Jurkat, Clone E6-1 (cell line): ENCODE results near the gene SYCE3.

ENCODE experiments used
- DNase-seq: peaks from one replicate; pipeline ENCODE4 v3.0.0-alpha.2; 2011; ENCODE audit warnings: low read depth, low spot score
- H3K4me3 ChIP-seq: 2 replicates; pipeline ENCODE4 v1.5.1; 2011; ENCODE audit warnings: mild to moderate bottlenecking, low read length, control low read depth, moderate library complexity

SYCE3 gene

GRCh38 chr22:50578776-50579310 is 16.1 kb upstream of the SYCE3 start:
- no peak overlapping the region for H3K4me3 ChIP-seq
- no peak for DNase-seq

DNA sequence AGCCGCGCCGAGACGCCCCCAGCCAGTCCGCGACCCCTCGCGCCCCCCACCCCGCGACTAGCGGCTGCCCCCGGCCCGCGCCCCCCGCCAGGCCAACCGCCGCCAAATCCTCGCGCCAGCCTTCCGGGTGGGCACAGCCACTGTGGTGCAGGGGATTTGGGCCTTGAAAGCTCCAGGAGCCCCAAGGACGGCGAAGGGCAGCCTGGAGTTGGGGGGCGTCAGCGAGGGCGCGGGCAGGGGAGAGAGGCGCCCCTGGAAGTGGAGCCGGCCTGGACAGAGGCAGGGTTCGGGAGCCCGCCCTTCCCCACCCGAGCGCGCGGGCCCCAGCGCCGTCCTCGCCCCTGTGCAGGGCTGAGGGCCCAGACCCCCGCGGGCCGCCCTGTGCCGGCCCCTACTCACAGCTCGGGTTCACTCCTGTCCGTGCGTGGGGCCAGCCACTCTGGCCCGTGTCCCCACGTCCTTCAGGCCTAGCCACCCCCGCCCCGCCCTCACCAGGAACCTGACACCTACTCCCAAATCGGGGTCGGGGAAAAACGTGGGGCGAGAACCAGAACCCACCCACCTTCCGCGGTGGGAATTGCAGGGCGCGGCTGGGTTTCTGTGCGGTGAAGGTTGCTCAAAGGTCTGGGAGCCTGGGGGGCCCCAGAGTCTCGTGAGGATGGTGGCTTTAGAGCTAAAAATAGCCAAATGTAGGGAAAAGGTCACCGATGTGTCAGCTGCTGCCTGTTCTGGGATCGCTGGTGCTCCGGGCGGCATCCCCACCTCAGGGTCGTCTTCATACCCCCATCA is 15.5 kb upstream of the SYCE3 start, which contains the start of gene CPT1B:
CPT1B (minus strand) TSS at position 441 of the 789 bp plus-strand sequence. CDS start 512 bp downstream, outside the sequence.
- no peak for DNase-seq
- no peak within 1 kb of the TSS for H3K4me3 ChIP-seq

DNA sequence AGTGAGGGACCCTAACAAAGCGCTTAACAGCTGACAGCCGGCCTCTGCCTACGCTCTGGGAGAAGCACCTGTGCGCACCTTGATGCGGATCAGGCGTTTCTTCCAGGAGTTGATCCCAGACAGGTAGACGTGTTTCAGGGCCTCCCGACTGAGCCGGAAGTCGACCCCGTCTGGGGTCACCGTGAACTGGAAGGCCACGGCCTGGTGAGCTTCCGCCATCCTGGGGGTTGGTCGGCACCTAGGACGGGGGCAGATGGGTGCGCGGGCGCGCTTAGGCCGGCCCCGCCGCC is 14.9 kb upstream of the SYCE3 start:
- H3K4me3 ChIP-seq, result no peak overlapping the region

DNA sequence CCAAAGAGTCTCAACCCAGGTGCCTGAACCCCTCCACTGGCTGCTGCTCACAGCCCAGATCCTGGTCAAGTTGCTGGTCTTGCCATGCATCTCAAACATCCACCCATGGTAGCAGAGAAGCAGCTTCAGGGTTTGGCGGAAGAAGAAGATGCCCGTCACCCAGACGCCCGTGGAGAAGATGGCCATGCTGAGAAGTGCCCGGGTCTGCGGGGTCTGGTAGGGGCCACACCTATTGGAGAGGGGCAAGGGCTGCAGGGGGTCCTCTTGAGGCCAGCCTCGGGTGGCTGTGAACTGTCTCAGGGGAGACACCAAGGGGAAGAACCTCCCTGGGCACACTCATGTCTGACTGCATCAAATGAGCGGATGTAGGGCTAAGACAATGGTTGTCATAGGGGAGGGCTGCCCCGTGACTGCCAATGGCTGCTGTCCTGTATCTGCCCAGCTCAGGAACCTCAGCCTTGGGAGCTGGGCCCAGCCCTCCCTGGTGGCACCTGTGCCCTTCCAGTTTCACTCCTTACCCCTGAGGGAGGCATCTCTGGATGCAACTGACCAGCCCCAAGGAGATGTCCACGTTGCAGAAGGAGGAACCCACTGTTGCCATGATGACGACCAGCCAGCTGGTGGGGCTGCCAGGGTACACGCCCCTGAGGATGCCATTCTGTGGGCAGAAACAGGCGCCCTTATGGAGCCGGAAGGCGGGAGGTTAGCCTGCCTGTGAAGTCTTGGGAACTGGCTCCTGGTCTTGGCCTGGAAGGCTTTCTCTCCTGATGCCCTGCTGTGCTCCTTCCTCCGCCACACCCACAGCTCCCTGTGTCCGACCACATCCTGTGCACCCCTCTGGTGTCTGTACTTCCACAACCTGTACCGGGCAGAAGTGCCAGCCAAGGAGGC is 14.3 kb upstream of the SYCE3 start:
- no peak overlapping the region for H3K4me3 ChIP-seq
- no peak for DNase-seq

More for the DNA sequence above, 14.9 kb upstream of the SYCE3 start:
- DNase-seq, result no peak

DNA sequence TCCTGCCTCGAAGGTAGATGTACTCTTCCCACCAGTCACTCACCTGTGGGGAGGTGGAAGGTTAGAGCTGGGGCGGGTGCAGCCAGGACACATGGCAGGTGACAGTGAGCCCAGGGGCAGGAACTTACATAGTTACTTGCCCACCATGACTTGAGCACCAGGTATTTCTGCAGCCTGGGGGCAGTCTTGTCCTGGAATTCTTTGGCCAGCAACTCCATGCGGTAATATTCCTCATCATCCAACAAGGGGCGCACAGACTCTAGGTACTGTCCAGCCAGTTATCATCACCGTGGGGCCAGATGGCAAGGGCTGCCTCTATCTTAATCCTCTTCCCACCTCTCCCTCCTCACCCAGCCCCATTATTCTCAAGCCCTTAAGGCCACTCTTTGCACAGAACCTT is 13.4 kb upstream of the SYCE3 start:
- no peak overlapping the region for H3K4me3 ChIP-seq
- no peak for DNase-seq

DNA sequence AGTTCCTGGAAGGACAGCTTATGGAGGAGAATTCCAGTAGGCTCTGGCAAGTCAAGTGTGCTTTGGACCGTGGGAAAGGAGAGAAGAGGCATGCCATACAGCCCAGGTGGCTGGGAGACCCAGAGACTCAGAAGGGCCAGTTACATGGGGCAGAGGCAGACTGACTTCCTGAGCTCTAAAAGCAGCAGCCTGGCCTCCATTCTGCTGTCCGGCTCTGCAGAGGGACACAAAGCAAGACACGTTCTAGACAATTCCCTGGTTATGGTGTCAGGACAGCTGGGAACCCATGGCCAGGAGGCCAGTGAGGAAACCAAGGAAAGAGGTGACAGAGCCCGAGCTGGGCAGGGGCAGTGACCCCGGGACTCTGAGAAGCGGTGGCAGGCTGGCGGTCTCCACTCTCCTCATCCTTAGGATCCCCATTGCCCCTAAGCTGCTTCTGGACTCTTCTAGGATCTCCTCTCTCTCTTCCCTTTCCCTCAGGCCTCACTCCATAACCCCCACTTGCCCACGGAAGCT is 12.8 kb upstream of the SYCE3 start:
- no peak overlapping the region for H3K4me3 ChIP-seq
- no peak for DNase-seq

- H3K4me3 ChIP-seq, result no peak overlapping the region
- no peak for DNase-seq
Observed at GRCh38 chr22:50574383-50574755, 11.7 kb upstream of the SYCE3 start.

DNA sequence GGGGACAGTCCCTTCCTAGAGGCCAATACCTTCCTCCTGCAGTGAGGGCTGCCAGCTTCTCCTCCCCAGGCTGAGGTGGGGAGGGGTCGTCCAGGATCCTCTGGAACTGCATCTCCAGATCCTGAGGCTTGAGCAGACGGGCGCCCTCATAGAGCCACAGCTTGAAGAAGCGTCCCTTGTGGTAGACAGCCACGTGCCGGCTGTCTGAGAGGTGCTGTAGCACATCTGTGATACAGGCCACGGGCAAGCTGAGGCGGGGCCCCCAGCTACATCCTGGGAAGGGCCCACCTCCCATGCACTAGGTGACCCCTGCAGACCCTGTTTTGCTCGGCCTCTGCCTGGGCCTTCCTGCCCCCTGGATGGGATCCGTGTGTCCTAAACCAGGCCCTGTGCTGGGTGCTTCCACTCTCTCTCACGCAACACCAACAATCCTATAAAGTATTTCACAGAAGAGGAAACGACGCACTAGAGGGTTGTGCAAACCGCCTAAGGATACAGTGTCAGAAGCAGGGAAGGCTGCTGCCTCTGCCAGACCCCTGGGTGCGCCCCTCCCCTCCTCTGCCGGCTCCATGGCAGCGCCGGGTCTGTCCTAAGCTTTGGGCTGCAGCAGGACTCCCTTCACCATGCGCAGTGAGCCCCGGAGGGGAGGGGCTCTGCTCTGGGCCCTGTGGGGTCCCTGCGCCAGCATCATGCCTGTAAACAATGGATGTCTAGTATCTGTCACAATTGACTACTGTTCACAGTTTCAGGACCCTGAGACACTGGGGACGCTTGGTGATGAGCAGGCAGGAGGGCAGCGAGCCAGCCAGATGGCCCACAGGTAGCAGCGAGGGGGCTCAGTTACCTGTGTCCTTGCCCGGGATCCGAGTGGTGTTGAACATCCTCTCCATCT is 11.0 kb upstream of the SYCE3 start:
- no peak overlapping the region for H3K4me3 ChIP-seq
- no peak for DNase-seq

DNA sequence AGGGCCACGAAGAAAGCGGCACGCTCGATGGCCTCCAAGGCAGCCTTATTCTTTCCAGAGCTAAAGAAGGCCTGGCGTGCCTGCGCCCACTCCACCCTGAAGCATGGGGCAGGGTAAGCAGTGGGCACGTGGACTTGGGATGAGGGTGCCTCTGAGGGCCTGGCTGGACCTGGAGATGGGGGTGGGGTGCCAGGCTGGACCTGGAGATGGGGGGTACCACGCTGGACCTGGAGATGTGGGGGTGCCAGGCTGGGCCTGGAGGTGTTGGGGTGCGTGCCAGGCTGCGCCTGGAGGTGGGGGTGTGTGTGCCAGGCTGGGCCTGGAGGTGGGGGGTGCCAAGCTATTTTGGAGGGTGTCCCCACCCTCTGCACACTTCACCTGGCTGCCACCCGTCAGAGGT is 10.2 kb upstream of the SYCE3 start:
- no peak for DNase-seq
- no peak overlapping the region for H3K4me3 ChIP-seq

DNA sequence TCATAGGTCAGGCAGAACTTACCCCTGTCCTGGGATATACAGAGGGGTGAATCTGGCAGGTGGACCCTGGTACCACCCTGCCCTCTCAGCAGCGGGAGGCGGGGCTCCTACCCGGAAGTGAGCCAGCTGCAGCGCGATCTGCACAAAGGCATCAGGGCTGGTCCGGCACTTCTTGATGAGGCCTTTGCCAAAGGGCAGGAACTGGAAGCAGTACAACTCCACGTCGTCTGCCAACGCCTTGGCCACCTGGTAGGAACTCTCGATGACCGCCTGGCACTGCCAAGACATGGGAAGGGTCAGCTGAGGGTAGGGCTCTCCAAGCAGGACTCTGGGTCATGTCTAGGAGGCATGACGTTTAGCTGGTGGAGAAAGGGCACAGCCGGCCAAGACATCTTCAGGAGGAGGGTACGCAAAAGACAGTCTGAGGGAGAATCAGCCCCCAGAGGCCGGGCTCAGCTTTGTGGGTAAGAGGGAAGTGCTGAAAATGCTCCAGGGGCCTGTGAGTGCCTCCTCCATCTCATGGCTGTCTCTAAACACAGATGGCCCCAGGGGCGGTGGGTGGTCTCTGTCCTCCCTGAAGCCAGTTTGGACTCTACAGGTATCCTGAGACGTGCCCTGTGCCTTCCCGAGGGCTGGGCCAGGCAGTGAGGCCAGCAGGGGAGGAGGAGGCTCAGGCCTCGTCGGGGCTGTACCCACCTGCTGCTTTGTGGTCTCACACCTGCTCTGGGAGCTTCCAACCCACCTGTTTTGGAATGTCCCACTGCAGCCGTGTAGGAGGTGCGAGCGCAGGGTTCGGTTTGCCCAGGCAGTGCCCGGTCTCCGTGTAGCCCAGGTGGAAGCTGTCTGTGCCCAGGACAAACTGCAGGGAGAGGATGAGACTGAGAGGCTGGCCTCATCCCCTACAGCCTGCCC is 8.8 kb upstream of the SYCE3 start:
- no peak for DNase-seq
- no peak overlapping the region for H3K4me3 ChIP-seq

DNA sequence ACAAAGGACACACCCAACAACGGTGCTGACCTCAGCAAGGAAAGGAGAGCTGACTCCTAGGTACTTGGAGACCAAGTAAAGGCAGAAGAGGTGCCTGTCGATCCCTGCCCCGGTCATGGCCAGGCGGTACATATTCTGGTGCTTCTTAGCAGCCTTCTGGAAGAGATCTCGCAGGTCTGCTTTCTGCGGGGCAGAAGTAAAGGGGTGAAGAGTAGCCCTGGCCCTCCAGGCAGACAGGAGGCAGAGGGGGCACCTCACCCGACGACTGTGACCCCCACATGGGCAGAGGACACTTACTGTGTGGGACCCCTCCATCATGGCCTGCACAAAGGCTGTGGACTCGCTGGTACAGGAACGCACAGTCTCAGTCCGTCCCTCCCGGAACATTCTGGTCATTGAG is 8.1 kb upstream of the SYCE3 start:
- DNase-seq, result no peak
- H3K4me3 ChIP-seq, result no peak overlapping the region

DNA sequence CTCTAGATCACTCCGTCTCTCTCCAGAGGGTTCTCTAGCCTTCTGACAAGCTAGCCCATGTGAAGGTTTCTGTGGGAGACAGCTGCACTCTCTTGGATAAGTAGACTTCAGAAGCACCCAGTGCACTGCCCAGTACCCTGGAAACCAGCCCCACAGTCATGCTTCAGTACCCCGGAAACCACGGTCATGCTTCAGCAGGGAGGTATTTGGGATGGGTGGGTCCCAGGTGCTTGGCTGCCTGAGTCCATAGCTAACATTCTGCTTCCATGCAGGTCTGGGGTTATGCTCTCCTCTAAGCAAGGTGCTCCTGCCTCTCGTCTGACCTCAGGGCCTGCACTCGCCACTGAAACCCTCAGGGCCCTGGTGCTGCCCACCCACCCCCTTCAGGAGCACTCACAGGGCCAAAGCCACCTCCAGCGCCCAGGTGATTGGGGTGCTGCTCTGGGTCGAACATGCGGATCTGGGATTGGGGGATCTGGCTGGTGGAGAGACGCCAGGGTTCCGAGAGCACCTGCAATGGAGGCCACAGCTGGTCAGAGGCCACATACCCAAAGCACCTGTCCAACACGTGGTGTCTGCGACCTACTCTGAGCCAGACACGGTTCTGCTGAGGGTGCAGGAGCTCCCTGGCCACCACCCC is 7.3 kb upstream of the SYCE3 start:
- no peak overlapping the region for H3K4me3 ChIP-seq
- DNase-seq, result no peak

DNA sequence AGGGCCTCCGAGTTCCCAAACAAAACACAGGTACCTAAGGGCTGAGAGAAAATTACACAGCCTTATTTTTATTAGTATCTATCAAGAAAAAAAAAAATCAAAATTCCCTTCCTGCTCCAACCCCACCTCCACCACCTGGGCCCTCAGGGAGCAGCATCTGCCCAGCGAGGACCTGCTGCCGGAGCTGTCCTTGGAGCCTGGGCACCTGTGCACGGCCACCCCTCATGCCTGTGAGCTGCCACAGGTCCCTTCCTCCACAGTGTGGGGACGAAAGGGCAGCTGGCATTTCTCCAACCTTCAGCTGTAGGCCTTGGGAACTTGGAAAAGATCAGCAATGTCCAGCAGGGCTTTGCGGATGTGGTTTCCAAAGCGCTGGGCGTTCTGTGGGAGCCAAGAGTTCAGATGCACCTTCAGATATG is 6.3 kb upstream of the SYCE3 start:
- no peak overlapping the region for H3K4me3 ChIP-seq
- no peak for DNase-seq

GRCh38 chr22:50568626-50569025 is 5.9 kb upstream of the SYCE3 start:
- DNase-seq, result no peak
- no peak overlapping the region for H3K4me3 ChIP-seq

DNA sequence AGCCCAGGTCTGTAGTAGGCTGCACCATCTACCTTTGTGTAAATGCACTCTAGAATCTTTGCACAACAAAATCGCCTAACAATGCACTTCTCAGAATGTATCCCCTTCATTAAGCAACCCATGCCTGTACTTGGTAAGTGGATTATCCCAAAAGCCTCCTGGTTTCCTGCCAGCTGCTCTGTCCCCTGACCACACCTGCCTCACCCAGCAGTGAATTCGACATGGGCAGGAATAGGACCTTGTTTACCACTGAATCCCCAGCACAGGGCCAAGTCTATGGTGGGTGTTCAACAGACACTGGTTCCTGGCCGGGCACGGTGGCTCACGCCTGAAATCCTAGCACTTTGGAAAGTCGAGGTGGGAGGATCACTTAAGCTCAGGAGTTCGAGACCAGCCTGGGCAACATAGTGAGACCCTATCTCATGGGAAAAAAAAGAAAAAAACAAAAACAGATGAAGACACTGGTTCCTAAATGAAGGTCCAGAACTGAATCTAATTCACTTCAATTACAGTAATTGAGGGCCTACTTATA is 5.1 kb upstream of the SYCE3 start:
- H3K4me3 ChIP-seq, result no peak overlapping the region
- no peak for DNase-seq

DNA sequence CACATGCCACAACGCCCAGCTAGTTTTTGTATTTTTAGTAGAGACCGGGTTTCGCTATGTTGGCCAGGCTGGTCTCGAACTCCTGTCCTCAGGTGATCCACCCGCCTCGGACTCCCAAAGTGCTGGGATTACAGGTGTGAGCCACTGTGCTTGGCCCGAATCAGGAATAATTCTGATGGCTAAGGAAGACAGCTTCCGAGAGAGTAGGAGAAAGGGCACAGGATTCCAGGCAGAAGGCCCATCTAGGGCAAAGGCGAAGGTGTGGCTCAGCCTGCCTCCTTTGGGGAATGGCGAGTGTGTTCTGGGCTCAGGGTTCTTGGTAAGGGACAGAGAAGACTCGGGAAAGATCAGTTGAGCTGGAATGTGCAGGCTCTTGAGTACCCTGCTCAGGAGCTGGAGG is 1.6 kb upstream of the SYCE3 start:
- no peak for DNase-seq
- H3K4me3 ChIP-seq, result no peak overlapping the region

- peak overlapping the region; percentile 79 for H3K4me3 ChIP-seq
- DNase-seq, result no peak
Observed at GRCh38 chr22:50563413-50564160, 868 bp upstream of the SYCE3 start.
